GM18502 (cell line): ENCODE results near the gene EFNA4.

Experiments used
- ATAC-seq: cut with Tn5 transposase; IDR thresholded peaks from one replicate; pipeline ENCODE4 v1.9.1; 2021; ENCODE audit warnings: mild to moderate bottlenecking; ENCODE audit not compliant: unreplicated experiment, poor library complexity

The EFNA4 gene

DNA sequence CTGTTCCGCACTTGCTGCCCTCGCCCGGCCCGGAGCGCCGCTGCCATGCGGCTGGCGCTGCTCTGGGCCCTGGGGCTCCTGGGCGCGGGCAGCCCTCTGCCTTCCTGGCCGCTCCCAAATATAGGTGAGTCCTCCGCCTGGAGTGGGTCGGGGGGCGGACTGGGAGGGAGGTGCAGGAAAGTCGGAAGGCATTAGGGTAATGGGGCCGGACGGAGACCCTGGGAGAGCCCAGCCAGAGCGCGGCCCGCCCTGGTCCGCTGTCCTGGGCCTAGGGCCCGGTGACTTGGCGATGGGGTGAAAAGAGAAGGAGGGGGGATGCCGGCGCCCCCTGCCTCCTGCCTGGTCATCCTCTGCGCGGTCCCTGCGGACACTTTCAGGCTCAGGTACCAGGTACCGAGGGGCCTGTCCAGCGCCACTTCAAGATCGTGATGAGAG, 12.2 kb upstream of the EFNA4 start:
- peak; percentile 17 for ATAC-seq

DNA sequence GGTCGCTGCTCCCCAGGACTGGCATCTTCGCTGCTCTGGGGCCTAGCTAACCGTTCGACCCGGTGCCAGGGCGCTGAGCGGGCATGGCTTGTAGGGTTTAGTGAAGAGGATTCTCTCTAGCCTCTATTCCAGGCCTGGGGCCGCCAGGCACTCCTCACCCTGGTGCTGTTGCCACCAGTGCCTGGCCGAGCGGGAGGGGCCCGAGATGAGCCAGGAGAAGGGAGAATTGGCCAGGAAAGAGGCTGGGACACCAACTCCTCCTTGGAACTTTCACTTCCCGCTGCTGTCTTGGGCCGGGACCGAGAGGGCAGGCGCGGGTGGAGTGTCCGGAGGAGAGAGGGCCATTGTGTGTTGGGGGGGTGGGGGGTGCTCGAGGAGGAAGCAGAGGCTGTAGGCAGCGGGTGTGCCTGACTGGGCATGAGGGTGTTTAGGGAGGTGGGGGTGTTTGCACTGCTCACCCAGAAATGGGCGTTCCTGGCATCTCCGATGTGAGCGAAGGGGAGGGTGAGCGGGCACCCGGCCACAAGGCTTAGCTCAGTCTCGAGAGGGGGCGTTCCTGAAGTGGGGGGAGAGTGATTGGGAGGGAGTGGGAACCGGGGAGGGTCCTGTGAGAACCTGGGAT, 11.7 kb upstream of the EFNA4 start:
- no peak for ATAC-seq

DNA sequence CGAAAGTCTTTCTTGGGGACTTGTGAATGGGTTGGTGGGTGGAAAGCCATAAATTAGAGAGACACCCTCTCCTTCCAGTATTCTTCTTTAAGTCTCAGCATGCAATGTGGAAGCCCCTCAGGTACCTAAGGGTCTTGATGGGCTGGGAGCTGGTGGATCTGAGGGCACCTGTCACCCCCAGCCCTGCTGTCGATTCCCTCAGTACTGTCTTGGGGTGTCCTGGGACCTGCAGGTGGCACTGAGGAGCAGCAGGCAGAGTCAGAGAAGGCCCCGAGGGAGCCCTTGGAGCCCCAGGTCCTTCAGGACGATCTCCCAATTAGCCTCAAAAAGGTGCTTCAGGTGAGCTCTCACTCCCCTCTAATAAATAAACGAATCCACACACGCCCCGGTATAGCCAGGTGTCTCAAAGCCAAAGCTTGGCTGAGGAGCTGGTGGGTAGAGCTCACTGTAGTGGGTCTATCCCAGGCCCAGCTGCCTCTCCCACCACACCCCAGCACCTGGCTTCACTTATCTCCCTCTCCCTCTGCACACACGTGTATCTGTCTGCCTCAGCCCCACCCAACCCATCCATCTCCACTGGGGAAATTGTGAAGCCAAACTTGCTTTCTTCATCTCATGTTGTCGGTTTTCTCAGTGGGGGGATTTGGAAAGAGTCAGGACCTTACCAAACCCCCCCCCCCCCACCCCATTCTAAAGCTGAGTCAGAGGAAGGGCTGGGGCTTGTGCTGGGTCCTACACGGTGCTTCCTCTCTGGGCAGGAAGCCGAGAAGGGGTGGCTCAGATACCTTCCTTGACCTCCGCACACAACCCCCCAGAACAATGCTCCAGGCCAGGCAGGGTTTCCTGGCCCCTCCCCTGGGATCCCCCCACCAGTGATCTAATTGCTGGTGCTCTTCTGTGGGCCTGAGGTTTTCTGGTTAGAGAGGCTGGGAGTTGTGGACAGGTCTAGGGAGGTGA, 10.8 kb upstream of the EFNA4 start:
- ATAC-seq: no peak

DNA sequence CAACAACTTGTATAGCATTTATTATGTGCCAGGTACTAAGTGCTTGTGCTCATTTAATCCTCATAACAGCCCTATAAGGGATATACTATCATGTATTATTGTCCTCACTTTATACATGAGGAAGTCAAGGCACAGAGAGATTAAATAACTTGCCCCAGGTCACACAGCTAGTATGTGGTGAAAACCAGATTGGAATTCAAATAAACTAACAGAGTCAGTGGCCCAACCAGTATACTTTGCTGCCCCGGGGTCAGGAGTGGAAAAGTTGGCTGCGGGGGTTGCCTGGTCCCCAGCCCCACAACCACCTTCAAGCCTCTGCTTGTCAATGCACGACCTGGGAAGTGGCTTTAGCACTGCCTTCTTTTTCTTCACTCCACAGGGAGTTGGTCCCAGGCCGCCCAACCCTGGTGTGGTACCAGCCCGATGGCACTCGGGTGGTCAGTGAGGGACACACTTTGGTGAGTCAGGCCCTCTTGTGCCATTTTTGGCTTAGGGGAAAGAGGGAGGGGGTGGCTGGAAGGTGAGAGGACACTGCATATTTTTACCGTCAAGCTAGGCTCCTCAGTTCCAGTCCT, 9.9 kb upstream of the EFNA4 start:
- no peak for ATAC-seq

DNA sequence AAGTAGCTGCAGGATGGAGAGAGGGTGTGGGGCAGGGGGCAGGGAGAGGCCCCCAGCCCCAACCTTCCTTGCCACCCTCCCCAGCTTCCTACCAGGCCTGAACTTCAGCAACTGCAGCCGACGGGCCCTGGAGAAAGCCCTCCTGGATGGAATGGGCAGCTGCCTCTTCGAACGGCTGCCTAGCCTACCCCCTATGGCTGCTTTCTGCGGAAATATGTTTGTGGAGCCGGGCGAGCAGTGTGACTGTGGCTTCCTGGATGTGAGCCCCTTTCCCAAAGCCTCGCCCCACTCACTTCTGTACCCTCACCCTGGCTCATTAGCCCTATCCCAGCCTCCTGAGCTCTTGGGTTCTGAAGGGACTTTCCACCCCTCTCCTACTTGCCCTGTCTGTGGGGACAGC, 6.4 kb upstream of the EFNA4 start:
- no peak for ATAC-seq

DNA sequence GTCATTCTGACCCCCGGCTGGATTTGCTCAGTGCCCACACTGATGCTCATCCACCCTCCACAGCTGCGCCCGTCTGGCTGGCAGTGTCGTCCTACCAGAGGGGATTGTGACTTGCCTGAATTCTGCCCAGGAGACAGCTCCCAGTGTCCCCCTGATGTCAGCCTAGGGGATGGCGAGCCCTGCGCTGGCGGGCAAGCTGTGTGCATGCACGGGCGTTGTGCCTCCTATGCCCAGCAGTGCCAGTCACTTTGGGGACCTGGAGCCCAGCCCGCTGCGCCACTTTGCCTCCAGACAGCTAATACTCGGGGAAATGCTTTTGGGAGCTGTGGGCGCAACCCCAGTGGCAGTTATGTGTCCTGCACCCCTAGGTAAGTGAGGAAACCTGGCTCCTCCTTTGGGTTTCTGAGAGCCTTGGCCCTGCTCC, 5.7 kb upstream of the EFNA4 start:
- no peak for ATAC-seq

DNA sequence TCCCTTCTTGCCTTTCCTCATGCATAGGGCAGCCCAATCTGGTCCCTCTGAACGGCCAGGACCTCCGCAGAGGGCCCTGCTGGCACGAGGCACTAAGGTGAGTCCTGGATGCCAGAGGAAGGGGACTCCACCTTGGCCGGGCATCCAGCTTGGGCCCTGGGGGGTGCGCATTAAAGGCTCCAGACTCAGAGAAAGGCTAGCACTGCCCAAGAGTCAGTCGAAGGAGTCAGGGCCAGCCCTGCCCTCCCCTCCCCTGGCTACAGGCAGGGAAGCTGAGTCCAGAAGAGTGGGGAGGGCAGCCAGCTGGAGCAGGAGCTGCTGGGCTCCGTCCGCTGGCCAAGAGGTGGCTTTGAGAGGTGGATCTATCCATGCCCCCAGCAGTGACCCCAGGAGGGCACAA, 2.8 kb upstream of the EFNA4 start:
- ATAC-seq: no peak

DNA sequence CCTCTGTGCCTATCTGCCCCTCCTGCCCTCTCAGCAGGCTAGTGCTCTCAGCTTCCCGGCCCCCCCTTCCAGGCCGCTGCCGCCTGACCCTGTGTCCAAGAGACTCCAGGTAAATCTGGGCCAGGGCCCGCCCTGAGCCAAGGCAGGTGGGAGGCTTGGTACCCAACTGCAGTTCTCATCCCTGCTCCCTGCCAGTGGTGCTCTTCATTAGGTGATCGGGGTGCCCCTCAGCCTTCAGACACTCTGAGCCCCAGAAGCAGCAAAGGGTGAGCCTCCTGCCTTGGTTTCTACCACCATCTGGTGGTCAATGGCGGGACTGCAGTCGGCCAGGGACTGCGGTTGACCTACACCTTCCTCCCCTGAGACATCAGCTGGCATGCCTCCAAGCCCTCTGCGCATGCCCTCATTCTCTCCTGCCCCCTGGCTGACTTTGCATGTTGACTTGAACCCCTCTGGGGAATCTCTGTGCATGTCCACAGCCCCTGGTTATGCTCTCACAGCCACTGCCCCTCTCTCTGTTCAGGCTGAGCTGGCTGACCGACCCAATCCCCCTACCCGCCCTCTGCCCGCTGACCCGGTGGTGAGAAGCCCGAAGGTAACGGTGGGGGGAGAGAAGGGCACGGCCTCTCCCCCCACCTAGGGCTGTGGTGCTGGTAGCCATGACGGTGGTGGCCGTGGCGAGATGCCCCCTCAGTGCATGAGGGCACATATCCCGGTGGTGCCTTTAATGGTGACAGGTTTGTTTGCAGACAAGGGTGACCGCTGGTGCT, 2.0 kb upstream of the EFNA4 start:
- peak; percentile 34 for ATAC-seq

GRCh38 chr1:155062151-155062686, 1.3 kb upstream of the EFNA4 start:
- ATAC-seq: no peak

DNA sequence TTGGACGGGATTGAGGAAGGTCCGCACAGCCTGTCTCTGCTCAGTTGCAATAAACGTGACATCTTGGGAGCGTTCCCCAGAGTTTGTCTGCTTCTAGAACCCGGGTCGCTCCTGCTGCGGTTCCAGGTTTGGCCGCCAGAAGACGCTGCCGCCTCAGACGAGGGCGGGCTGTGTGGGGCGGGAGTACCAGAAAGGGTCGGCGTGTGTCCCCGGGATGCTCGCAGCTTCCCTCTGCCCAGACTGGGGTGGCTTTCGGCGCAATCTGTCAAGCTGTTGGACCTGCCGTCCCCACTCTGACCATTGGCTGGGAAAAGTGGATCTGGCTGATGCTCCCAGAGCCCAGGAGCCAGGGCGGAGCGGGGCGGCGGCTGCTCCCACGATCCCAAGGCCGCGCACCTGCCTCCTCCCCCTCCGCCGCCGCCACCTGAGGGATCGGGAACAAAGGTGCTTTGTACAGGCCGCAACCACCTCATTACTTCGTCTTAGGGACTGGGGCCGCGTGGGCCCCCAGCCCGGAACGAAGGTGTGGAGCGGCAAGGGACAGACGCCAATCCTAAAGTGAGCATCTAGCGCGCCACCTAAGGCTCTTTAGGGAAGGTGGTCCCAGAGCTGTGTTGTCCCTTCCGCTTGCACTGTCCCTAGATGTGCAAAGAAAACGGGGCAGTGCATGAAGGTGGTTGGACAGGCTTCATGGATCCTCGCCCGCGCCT, 683 bp upstream of the EFNA4 start:
- ATAC-seq: no peak

DNA sequence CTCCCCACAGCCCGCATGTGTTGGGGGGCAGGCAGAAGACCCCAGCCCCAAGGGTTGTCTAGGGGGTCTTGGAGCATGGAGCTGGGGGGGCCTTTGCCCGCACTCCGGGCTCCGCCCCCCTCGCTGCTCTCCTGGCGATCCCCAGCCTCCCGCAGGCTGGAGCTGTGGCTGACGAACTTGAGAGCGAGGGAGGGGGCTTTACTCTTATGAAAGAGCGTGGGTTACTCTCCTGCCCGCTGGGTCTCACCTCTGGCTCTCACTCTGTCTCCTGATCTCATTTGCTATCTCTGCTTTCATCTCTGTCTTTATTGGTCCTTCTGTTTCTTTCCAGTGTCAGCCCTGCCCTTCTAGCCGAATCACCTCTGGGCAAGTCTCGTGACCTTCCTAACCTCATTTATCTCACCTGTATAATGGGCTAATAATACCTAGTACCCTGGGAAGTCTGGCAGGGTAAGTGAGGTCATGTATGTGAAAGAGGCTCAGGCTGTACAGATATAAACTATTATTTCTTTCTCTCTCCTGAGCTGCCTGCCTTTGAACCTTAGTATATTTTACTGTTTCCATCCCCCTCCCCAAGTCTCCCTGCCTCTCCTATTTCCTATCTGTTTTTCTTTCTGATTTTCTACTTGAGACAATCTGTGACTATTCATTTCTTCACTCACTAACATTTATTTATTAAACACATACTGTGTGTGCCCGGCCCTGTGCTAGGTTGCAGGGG, 731 bp downstream of the EFNA4 start:
- peak; percentile 18 for ATAC-seq

GRCh38 chr1:155064832-155065429, 1.4 kb downstream of the EFNA4 start:
- ATAC-seq: no peak

GRCh38 chr1:155066777-155067176, 3.2 kb downstream of the EFNA4 start:
- ATAC-seq: no peak

- no peak for ATAC-seq
Observed at GRCh38 chr1:155068599-155068998, 5.1 kb downstream of the EFNA4 start.

- no peak for ATAC-seq
Observed at GRCh38 chr1:155069551-155070157, 6.1 kb downstream of the EFNA4 start.

- no peak for ATAC-seq
Observed at GRCh38 chr1:155070158-155070621, 6.7 kb downstream of the EFNA4 start.

DNA sequence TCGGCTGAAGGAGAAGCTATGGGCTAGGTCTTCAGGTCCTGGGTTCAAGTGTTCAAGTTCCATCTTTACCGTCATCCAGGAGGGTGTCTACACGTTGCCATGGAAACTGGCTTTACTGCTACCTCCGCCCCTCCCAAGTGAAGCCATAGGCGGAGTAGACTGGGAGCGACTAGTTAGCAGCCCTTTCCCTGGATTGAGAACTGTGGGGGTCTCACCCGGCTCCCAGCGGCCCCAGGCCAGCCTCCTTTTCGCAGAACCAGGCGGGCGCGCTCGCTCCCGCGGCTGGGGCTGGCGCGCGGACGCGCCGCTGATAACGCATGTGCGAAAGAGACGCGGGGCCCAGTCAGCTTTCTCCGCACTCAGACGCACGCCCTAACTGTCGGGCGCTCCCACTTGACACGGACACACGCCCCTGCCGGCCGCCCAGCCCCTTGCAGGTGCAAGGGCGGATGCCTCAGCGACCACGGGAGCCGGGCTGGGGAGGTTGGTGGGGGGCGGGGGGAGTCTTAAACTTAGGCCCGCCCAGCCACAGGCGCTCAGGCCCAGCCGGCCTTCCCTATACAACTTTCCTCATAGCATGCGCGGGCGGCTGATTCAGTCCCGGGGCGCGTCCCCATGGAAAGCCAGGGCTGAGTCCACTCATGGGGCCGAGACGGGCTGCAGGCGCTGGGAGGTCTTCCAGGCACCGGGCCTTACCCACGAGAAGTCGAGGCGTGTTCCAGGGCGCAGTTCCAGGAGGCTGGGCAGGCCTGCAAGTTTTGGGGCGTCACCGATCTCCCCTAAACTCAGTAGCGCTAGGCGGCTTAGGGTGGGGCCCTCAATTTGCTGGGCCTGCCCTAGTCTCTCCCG, 7.4 kb downstream of the EFNA4 start:
- ATAC-seq: peak; percentile 80
